ENCODE measurements around the gene ZNF560. TPM values are rescaled to one million over a fixed set of nuclear protein-coding genes. Genes with fewer than 3 reads are reported as not detected.
"Not testable (repeated sequence)": the region's sequence is repeated elsewhere in the genome, so short reads cannot be mapped to it uniquely, and the experiment has no call there.

Gene ZNF560
- under 1 TPM in 1 of 2 donors, not detected in 1; 0.38 TPM for total RNA-seq

DNA sequence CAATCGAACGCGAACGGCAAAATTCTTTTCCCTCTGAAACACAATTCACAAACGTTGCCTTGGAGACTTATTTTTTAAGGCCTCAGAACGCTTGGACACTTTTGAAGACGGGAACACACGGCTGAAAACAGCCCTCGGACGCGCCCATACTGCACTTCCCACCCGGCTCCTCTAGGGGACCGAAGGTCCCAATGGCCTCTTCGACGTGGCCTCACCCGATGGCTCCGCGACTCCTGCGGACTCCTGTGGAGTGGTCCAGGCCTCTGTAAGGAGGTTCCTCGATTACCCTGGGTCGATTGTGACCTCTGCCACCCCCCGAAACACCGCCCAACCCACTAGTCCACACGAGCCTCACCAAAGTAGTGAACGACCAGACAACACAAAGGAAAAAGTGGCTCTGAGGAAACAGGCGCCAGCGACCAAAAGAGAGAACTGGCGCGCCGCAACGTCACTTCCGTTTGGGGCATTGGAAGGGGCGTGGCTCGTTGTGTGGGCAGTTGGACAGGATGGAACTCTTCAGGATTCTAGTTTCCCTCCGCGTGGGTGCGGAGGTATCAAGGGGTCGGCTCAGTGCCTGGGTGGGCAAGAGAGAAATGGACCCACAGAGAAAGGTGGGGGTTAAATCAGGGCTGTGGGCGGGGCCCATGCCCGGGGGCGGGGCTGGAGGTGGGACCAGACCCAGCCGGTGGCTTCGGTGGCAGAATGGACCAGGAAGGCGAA is at the start of gene ZNF560:
Gene ZNF560, minus strand, starts transcription at position 434 of the 720 bp plus-strand sequence. CDS start 23,303 bp downstream, outside the sequence.
- Mint-ChIP-seq H3K4me3 (peak within 1 kb of the TSS; percentile 44), H3K36me3 (peaks cover 29% of the 10 kb centered on the region), H3K9me3 (no peaks in the 10 kb centered on the region), H3K27ac (no peak within 1 kb of the TSS), H3K27me3 (no peaks in the 10 kb centered on the region), H3K4me1 (ENCODE audit: low read depth in 2 of 2) (peaks cover 0 to 9% of the 10 kb centered on the region in 2 donors)
- peak in 1 of 2 donors; percentile 55 for ATAC-seq
- no peak for DNase-seq (ENCODE audit: low spot score)

DNA sequence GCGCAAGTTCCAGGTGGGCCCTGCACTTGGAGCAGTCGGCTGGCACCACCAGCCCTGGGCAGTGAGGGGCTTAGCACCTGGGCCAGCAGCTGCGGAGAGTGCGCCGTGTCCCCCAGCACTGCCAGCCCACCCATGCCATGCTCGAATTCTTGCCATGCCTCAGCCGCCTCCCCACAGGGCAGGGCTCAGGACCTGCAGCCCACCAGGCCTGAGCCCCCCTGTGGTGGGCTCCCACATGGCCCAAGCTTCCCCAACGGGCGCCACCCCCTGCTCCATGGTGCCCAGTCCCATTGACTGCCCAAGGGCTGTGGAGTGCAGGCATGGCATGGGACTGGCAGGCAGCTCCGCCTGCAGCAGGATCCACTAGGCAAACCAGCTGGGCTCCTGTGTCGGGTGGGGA is 49.5 kb upstream of the ZNF560 start:
- H3K4me3 Mint-ChIP-seq: no peak overlapping the region
- no peak overlapping the region for H3K27ac Mint-ChIP-seq
- ATAC-seq (no peak), DNase-seq (ENCODE audit: low spot score) (no peak)
- H3K36me3 Mint-ChIP-seq: peaks cover 15% of the 10 kb centered on the region
- peaks cover 8% of the 10 kb centered on the region for H3K9me3 Mint-ChIP-seq
- no peaks in the 10 kb centered on the region for H3K4me1 Mint-ChIP-seq (ENCODE audit: low read depth in 2 of 2)
- H3K27me3 Mint-ChIP-seq: peaks cover 0 to 2% of the 10 kb centered on the region in 2 donors

DNA sequence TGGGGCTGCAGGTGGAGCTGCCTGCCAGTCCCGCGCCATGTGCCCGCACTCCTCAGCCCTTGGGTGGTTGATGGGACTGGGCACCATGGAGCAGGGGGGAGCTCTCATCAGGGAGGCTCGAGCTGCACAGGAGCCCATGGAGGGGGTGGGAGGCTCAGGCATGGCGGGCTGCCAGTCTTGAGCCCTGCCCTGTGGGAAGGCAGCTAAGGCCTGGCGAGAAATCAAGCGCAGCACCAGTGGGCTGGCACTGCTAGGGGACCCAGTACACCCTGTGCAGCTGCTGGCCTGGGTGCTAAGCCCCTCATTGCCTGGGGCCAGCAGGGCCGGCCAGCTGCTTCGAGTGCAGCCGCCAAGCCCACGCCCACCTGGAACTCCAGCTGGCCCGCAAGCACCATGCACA is 42.9 kb upstream of the ZNF560 start:
- peaks cover 16 to 23% of the 10 kb centered on the region in 2 donors for H3K4me1 Mint-ChIP-seq (ENCODE audit: low read depth in 2 of 2)
- H3K4me3 Mint-ChIP-seq; H3K27ac Mint-ChIP-seq; H3K27me3 Mint-ChIP-seq; DNase-seq (ENCODE audit: low spot score); ATAC-seq: not testable (repeated sequence)
- H3K9me3 Mint-ChIP-seq: peaks cover 11% of the 10 kb centered on the region
- peaks cover 27% of the 10 kb centered on the region for H3K36me3 Mint-ChIP-seq

DNA sequence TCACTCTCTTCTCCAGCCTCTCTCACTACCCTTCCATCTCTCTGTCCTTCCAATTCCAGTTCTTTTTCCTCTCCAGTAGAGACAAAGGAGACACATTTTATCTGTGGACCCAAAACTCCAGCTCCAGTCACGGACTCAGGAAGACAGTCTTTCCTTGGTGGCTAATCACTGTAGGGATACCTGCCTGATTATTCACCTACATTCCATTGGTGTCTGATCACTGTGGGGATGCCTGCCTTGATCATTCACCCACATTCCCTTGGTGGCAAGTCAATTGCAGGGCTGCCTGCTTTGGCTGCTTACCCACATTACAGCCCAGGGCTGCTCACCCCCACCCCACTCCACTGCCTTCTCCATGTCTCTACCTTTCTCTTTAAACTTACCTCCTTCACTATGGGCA is 41.5 kb upstream of the ZNF560 start:
- ATAC-seq; H3K27me3 Mint-ChIP-seq; DNase-seq (ENCODE audit: low spot score): not testable (repeated sequence)
- peaks cover 11% of the 10 kb centered on the region for H3K9me3 Mint-ChIP-seq
- H3K36me3 Mint-ChIP-seq: peaks cover 40% of the 10 kb centered on the region
- H3K4me1 Mint-ChIP-seq (ENCODE audit: low read depth in 2 of 2): peaks cover 20 to 28% of the 10 kb centered on the region in 2 donors
- H3K27ac Mint-ChIP-seq: peak overlapping the region; percentile 97 to 99
- H3K4me3 Mint-ChIP-seq: peak overlapping the region; percentile 93

DNA sequence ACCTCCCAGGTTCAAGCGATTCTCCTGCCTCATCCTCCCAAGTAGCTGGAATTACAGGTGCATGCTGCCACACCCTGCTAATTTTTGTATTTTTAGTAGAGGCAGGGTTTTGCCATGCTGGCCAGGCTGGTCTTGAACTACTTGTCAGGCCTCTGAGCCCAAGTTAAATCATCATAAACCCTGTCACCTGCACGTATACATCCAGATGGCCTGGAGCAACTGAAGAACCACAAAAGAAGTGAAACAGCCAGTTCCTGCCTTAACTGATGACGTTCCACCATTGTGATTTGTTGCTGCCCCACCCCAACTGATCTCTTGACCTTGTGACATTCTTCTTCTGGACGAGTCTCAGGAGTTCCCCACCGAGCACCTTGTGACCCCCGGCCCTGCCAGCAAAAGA is 40.8 kb upstream of the ZNF560 start:
- Mint-ChIP-seq H3K36me3 (peaks cover 44% of the 10 kb centered on the region), H3K27ac (peak overlapping the region; percentile 97 to 99), H3K4me1 (ENCODE audit: low read depth in 2 of 2) (peaks cover 20 to 28% of the 10 kb centered on the region in 2 donors), H3K9me3 (peaks cover 11% of the 10 kb centered on the region), H3K4me3 (peak overlapping the region; percentile 93)
- H3K27me3 Mint-ChIP-seq; ATAC-seq; DNase-seq (ENCODE audit: low spot score): not testable (repeated sequence)

DNA sequence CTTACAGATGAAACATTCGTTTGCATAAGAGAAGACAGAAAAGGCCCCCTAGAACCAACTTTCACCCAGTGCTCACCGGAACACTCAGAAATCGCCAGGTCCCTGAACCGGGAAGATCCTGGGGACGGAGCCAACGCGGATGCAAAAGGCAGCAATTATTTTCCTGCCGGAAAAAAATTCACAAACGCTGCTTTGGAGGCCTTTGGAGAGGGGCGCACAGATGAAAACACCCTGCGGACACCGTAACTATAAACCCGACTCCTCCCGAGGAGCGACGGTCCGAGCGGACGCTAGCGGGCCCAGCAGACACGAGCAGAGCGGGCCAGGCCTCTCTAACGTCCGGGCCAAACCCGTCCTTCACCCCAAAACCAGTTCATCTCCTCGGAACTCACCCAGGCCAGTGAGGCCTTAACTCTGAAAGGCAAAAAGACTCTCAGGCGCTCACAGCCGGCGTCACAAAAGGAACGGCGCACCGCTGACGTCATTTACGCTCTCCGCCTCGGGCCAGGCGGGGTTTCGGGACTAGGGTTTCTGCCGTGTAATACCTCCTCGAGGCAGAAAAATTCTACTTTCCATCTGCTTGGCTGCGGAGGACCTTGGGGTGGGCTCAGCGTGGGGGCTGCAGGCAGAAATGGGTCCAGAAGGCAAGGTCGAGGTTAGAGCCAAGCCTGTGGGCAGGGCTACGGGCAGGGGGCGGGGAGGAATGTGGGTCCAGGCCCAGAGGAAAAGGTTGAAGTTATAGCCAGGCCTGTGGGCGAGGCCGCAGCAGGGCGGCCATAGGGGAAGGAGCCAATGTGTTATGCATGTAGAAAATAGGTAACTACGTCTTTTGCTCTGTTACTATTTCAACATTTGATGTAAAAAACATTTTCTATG is 40.0 kb upstream of the ZNF560 start, which contains the start of gene ZNF426:
Gene ZNF426, minus strand, starts transcription at position 463 of the 876 bp plus-strand sequence. CDS start 2,413 bp downstream, outside the sequence.
- ATAC-seq (peak; percentile 93 to 95), DNase-seq (ENCODE audit: low spot score) (peak; percentile 88)
- Mint-ChIP-seq H3K27me3 (no peaks in the 10 kb centered on the region), H3K36me3 (peaks cover 52% of the 10 kb centered on the region), H3K4me1 (ENCODE audit: low read depth in 2 of 2) (peaks cover 20 to 28% of the 10 kb centered on the region in 2 donors), H3K9me3 (peaks cover 11% of the 10 kb centered on the region), H3K4me3 (peak within 1 kb of the TSS; percentile 93), H3K27ac (peak within 1 kb of the TSS; percentile 97 to 99)

DNA sequence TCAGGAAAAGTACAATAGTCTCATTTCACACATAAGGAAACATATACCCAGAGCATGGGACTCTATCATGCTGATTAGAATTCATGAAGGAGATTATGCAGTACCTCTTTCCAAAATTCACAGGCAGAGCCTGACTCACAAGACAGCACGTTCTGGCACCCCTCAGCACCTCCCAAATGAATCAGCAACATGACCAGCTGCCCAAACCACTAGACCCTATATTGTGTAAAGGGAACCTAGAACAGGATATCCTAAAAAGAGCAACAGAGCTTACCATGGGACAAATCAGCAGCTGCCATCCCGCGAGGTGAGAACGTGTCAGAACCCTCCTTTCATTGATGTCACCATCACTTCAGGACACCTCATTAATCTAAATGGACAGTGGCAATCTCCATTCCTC is 37.5 kb upstream of the ZNF560 start:
- H3K9me3 Mint-ChIP-seq: peaks cover 17% of the 10 kb centered on the region
- no peak overlapping the region for H3K4me3 Mint-ChIP-seq
- no peaks in the 10 kb centered on the region for H3K27me3 Mint-ChIP-seq
- H3K4me1 Mint-ChIP-seq (ENCODE audit: low read depth in 2 of 2): peaks cover 20 to 28% of the 10 kb centered on the region in 2 donors
- ATAC-seq (no peak), DNase-seq (ENCODE audit: low spot score) (no peak)
- H3K36me3 Mint-ChIP-seq: peaks cover 76% of the 10 kb centered on the region
- no peak overlapping the region for H3K27ac Mint-ChIP-seq

DNA sequence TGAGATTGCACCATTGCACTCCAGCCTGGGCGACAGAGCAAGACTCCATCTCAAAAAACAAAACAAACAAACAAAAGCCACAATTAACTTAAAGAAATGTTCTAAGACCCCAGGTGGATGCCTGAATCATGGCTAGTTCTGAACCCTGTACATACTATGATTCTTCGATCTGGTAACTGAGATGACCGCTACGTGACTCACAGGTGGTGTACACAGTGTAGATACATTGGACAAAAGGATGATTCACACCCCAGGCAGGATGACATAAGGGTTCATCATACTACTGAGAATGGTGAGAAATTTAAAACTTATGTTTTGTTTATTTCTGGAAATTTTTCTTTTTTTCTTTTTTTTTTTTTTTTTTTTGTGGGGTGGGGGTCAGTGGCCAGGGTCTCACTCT is 33.5 kb upstream of the ZNF560 start:
- H3K36me3 Mint-ChIP-seq: peaks cover 80% of the 10 kb centered on the region
- no peak overlapping the region for H3K27ac Mint-ChIP-seq
- DNase-seq (ENCODE audit: low spot score) (no peak), ATAC-seq (no peak)
- peaks cover 13% of the 10 kb centered on the region for H3K9me3 Mint-ChIP-seq
- H3K4me1 Mint-ChIP-seq (ENCODE audit: low read depth in 2 of 2): peaks cover 4% of the 10 kb centered on the region in 2 donors
- H3K27me3 Mint-ChIP-seq: no peaks in the 10 kb centered on the region
- H3K4me3 Mint-ChIP-seq: no peak overlapping the region

DNA sequence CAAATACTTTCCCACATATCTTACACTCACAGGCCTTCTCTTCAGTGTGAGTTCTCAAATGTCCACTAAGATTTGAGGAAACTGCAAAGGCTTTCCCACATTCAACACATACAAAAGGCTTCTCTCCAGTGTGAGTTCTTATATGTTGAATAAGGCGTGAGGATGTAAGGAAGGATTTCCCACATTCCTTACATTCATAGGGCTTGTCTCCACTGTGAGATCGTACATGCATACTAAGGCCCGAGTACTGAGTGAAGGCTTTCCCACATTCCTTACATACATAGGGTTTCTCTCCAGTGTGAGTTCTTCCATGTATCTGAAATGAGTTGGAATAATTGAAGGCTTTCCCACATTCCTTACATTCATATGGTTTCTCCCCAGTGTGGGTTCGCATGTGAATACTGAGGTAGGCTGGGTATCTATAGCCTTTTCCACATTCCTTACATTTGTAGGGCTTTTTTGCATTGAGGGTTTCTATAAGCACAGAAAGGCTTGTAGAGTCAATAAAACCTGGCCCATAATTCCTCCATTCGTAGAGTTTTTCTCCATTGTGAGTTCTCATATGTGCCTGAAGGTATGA is 30.4 kb upstream of the ZNF560 start:
- Mint-ChIP-seq H3K4me3 (no peak overlapping the region), H3K4me1 (ENCODE audit: low read depth in 2 of 2) (no peaks in the 10 kb centered on the region), H3K36me3 (peaks cover 76% of the 10 kb centered on the region), H3K9me3 (peaks cover 20% of the 10 kb centered on the region), H3K27ac (no peak overlapping the region), H3K27me3 (no peaks in the 10 kb centered on the region)
- ATAC-seq (no peak), DNase-seq (ENCODE audit: low spot score) (no peak)

DNA sequence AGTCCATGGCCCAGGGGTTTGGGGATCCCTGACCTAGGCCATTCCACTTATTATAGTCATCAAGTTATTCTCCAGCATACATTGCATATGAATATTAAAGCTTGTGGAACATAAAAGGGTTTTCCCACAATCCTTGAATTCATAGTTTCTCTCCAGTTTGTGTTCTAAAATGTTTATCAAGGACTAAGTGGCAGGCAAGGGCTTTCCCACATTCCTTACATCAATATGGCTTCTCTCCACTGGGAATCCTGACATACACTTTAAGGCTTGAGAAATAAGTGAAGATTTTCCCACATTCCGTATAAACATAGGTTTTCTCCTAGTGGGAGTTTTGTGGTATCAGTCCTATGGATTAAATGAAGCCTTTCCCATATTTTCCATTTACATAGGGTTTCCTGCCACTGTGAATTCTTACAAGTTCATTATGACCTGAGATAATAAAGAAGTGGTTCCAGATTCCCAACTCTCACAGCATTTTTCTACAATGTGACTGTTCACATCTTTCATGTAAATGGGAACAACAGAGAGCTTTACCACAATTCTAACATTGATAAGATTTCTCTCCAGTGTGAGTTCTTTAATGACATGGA is 25.6 kb upstream of the ZNF560 start:
- Mint-ChIP-seq H3K36me3 (peaks cover 57% of the 10 kb centered on the region), H3K4me3 (no peak overlapping the region)

DNA sequence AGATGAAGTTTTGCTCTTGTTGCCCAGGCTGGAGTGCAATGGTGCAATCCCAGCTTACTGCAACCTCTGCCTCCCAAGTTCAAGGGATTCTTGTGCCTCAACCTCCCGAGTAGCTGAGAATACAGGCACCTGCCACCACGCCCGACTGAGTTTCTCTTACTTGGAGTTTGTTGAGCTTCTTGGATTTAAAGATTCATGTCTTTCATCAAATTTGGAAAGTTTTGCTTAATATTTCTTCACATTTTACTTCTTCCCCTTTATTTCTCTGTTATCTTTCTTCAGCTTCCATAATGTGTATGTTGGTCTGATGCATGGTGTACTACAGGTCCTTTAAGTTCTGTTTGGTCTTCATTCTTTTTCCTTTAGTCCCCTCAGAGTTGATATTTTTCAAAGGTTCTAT is 8.9 kb upstream of the ZNF560 start:
- Mint-ChIP-seq H3K4me3 (no peak overlapping the region), H3K27me3 (no peaks in the 10 kb centered on the region), H3K27ac (no peak overlapping the region), H3K4me1 (ENCODE audit: low read depth in 2 of 2) (no peaks in the 10 kb centered on the region), H3K9me3 (peaks cover 9% of the 10 kb centered on the region), H3K36me3 (peaks cover 28% of the 10 kb centered on the region)
- DNase-seq (ENCODE audit: low spot score) (no peak), ATAC-seq (no peak)

More for the DNA sequence above, 25.6 kb upstream of the ZNF560 start:
- DNase-seq (ENCODE audit: low spot score): no peak
- H3K27ac Mint-ChIP-seq: no peak overlapping the region
- no peak for ATAC-seq
- H3K4me1 Mint-ChIP-seq (ENCODE audit: low read depth in 2 of 2): no peaks in the 10 kb centered on the region
- peaks cover 27% of the 10 kb centered on the region for H3K9me3 Mint-ChIP-seq
- no peaks in the 10 kb centered on the region for H3K27me3 Mint-ChIP-seq

DNA sequence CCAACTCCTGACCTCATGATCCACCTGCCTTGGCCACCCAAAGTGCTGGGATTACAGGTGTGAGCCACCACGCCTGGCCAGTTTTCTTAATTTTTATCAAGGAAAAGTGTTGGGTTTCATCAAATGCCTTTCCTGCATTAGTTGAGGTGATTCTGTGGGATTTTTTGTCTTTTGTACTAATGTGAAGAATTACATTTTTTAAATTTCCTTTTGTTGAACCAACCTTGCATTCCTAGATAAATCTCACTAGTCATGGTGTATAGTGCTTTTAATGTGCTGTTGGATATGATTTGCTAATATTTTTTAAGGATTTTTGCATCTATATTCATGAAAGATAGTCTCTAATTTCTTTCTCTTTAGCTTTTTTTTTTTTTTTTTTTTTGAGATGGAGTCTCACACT is 2.4 kb upstream of the ZNF560 start:
- Mint-ChIP-seq H3K4me1 (ENCODE audit: low read depth in 2 of 2) (peaks cover 0 to 9% of the 10 kb centered on the region in 2 donors), H3K27ac (no peak overlapping the region), H3K27me3 (no peaks in the 10 kb centered on the region), H3K4me3 (no peak overlapping the region), H3K9me3 (peaks cover under 1% of the 10 kb centered on the region), H3K36me3 (peaks cover 30% of the 10 kb centered on the region)
- DNase-seq (ENCODE audit: low spot score) (no peak), ATAC-seq (no peak)

DNA sequence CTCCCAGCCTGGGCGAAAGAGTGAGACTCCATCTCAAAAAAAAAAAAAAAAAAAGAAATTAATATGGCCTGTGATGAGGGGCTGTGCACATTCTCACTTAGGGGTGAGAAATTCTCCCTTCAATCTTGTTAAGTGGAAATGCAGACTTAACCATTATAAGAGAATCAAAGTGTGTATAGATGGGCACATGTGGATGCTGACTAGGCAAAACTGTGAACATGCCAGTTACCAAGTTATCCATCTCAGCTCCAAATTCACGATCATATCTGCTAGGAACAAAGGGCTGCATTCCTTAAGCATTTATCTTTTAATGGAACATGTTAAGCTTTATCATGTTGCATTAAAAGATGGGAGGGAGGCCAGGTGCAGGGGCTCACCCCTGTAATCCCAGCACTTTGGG is 4.3 kb downstream of the ZNF560 start:
- H3K4me1 Mint-ChIP-seq (ENCODE audit: low read depth in 2 of 2): peaks cover 0 to 9% of the 10 kb centered on the region in 2 donors
- peaks cover 4% of the 10 kb centered on the region for H3K9me3 Mint-ChIP-seq
- H3K36me3 Mint-ChIP-seq: peaks cover 9% of the 10 kb centered on the region
- H3K27me3 Mint-ChIP-seq: no peaks in the 10 kb centered on the region
- no peak overlapping the region for H3K27ac Mint-ChIP-seq
- H3K4me3 Mint-ChIP-seq: no peak overlapping the region
- ATAC-seq: no peak
- no peak for DNase-seq (ENCODE audit: low spot score)
